OCI-LY7 (cell line): Measurements from ENCODE around the gene TNS2. TPM values are rescaled to one million over a fixed set of nuclear protein-coding genes. Genes with fewer than 3 reads are reported as not detected.

Source experiments
- BruUV-seq: library from RNA; stranded (reverse); fragments of 400-500 nt; replicated peaks from 2 replicates; lab custom pipeline; 2021; lab: Mats Ljungman, UMichigan
- CTCF ChIA-PET: fragments of 300-600 bp; sonication (Branson Sonifier 250); formaldehyde crosslinking; loops from one replicate; lab custom pipeline; 2022; ENCODE audit warnings: antibody characterized with exemption; ENCODE audit not compliant: unreplicated experiment; lab: Charles Lee
- POLR2A ChIA-PET: fragments of 300-600 bp; sonication (Branson Sonifier 250); formaldehyde crosslinking; loops from one replicate; lab custom pipeline; 2022; ENCODE audit warnings: antibody characterized with exemption; lab: Charles Lee
- DNase-seq: peaks from one replicate; pipeline ENCODE4 v3.0.0-alpha.2; 2015; ENCODE audit warnings: low spot score
- H2AFZ ChIP-seq: fragments of 200-600 bp; sonication (generic), shearing (Covaris generic); 2 replicates; pipeline ENCODE4 v1.6.1; 2014; ENCODE audit warnings: mild to moderate bottlenecking, antibody characterized with exemption, low read length, moderate library complexity
- H3K27ac ChIP-seq: fragments of 200-600 bp; sonication (generic); 2 replicates; pipeline ENCODE4 v1.5.1; 2014; ENCODE audit warnings: mixed run types, low read depth, mild to moderate bottlenecking, moderate library complexity, low read length, inconsistent platforms; ENCODE audit not compliant: poor library complexity, severe bottlenecking
- H3K36me3 ChIP-seq: fragments of 200-600 bp; sonication (generic); 2 replicates; pipeline ENCODE4 v1.6.1; 2014; ENCODE audit warnings: mild to moderate bottlenecking, antibody characterized with exemption, low read length, moderate library complexity, mixed read lengths; ENCODE audit not compliant: insufficient read depth
- H3K4me1 ChIP-seq: fragments of 200-600 bp; sonication (generic); 2 replicates; pipeline ENCODE4 v1.5.1; 2014; ENCODE audit warnings: mild to moderate bottlenecking, low read length; ENCODE audit not compliant: insufficient read depth, poor library complexity, severe bottlenecking
- H3K4me2 ChIP-seq: fragments of 200-600 bp; sonication (generic); 2 replicates; pipeline ENCODE4 v1.6.1; 2014; ENCODE audit warnings: mild to moderate bottlenecking, low read length
- H3K4me3 ChIP-seq: fragments of 200-600 bp; sonication (generic); 2 replicates; pipeline ENCODE4 v1.5.1; 2014; ENCODE audit warnings: mild to moderate bottlenecking, low read depth, low read length; ENCODE audit not compliant: poor library complexity, severe bottlenecking
- H3K79me2 ChIP-seq: fragments of 200-600 bp; sonication (generic); 2 replicates; pipeline ENCODE4 v1.6.1; 2016; ENCODE audit warnings: low read depth, mild to moderate bottlenecking, low read length, moderate library complexity, mixed read lengths; ENCODE audit not compliant: insufficient read depth
- H3K9me2 ChIP-seq: fragments of 200-600 bp; sonication (generic); 2 replicates; pipeline ENCODE4 v1.6.1; 2016; ENCODE audit warnings: mild to moderate bottlenecking, low read length, mixed read lengths; ENCODE audit not compliant: insufficient read depth
- H3K9me3 ChIP-seq: fragments of 200-600 bp; sonication (generic); 2 replicates; pipeline ENCODE4 v1.6.1; 2014; ENCODE audit warnings: mild to moderate bottlenecking, mixed run types, low read length, mixed read lengths
- H4K20me1 ChIP-seq: fragments of 200-600 bp; sonication (generic); 2 replicates; pipeline ENCODE4 v1.6.1; 2014; ENCODE audit warnings: mild to moderate bottlenecking, antibody characterized with exemption, low read length, moderate library complexity, mixed read lengths; ENCODE audit not compliant: insufficient read depth
- CTCF ChIP-seq: fragments of 200-600 bp; sonication (generic); conservative IDR thresholded peaks from 2 replicates; pipeline ENCODE4 v1.5.1; 2014; ENCODE audit warnings: mild to moderate bottlenecking, antibody characterized with exemption, low read length, moderate library complexity, mixed read lengths
- EZH2phosphoT487 ChIP-seq: fragments of 200-600 bp; sonication (generic); IDR thresholded peaks from 2 replicates; pipeline ENCODE4 v1.6.1; 2018; ENCODE audit warnings: low read depth, borderline replicate concordance, mild to moderate bottlenecking, mixed run types, antibody characterized with exemption, low read length, moderate library complexity, mixed read lengths
- intact Hi-C: fragments of 100-400 bp; cut with micrococcal nuclease; formaldehyde crosslinking; loops from one replicate; pipeline ENCODE4 v1.10.0; 2022; ENCODE audit not compliant: unreplicated experiment
- total RNA-seq, 2 experiments: library from RNA; depleted of rRNA in 1 of 2; stranded (reverse); fragments of >200 nt in 1 of 2; shearing (Covaris generic) in 1 of 2; gene quantifications; 2 replicates each; pipeline ENCODE4 v1.2.3, GENCODE V29; 2014 to 2022

Gene TNS2
- total RNA-seq, 2 experiments from 2014 or later, result 0.25 to 1.6 TPM

GRCh38 chr12:53073881-53074280 is 24.0 kb downstream of the TNS2 start:
- Histone ChIP-seq H3K4me3 (no peak overlapping the region), H3K27ac (no peak overlapping the region), H2AFZ (no peak overlapping the region), H3K9me2 (no peaks in the 10 kb centered on the region), H4K20me1 (no peaks in the 10 kb centered on the region), H3K4me2 (no peak overlapping the region), H3K9me3 (no peaks in the 10 kb centered on the region), H3K4me1 (peaks cover 5% of the 10 kb centered on the region), H3K36me3 (peaks cover 36% of the 10 kb centered on the region), H3K79me2 (no peaks in the 10 kb centered on the region; the same call in 1 of the 2 replicates)
- intact Hi-C loops, result no loop called here
- ChIA-PET POLR2A (no interaction called here), CTCF (no interaction called here)
- TF ChIP-seq CTCF, result no peak
- no peak for TF ChIP-seq EZH2phosphoT487
- no TSS peak for BruUV-seq
- no peak for DNase-seq

GRCh38 chr12:53074283-53074998 is 24.6 kb downstream of the TNS2 start:
- ChIA-PET CTCF (no interaction called here), POLR2A (no interaction called here)
- H3K79me2 ChIP-seq, result no peaks in the 10 kb centered on the region; the same call in 1 of the 2 replicates
- H3K4me2 ChIP-seq, result no peak overlapping the region
- DNase-seq, result no peak
- H3K4me1 ChIP-seq, result peaks cover 5% of the 10 kb centered on the region
- H4K20me1 ChIP-seq, result no peaks in the 10 kb centered on the region
- H2AFZ ChIP-seq, result no peak overlapping the region
- intact Hi-C loops, result no loop called here
- BruUV-seq, result no TSS peak
- no peaks in the 10 kb centered on the region for H3K9me2 ChIP-seq
- no peak overlapping the region for H3K4me3 ChIP-seq
- peaks cover 36% of the 10 kb centered on the region for H3K36me3 ChIP-seq
- no peak overlapping the region for H3K27ac ChIP-seq
- TF ChIP-seq CTCF (no peak), EZH2phosphoT487 (no peak)
- H3K9me3 ChIP-seq, result no peaks in the 10 kb centered on the region

GRCh38 chr12:53074999-53075370 is 25.1 kb downstream of the TNS2 start:
- Histone ChIP-seq H3K79me2 (no peaks in the 10 kb centered on the region; the same call in 1 of the 2 replicates), H3K4me2 (no peak overlapping the region), H3K27ac (no peak overlapping the region), H4K20me1 (no peaks in the 10 kb centered on the region), H3K4me1 (peaks cover 10% of the 10 kb centered on the region), H3K36me3 (peaks cover 36% of the 10 kb centered on the region), H3K9me3 (no peaks in the 10 kb centered on the region), H3K4me3 (no peak overlapping the region), H3K9me2 (no peaks in the 10 kb centered on the region), H2AFZ (no peak overlapping the region)
- intact Hi-C loops, result no loop called here
- no peak for TF ChIP-seq CTCF
- no peak for TF ChIP-seq EZH2phosphoT487
- no peak for DNase-seq
- ChIA-PET POLR2A (no interaction called here), CTCF (interaction anchor here (0.6 kb wide), 1 partner anchor 419 kb away, joined by 3 read pairs; no protein-coding TSS in a partner anchor)
- no TSS peak for BruUV-seq
